C4-2B (cell line): ENCODE data around the gene PFN3.

ENCODE experiments used
- ZFX ChIP-seq: fragments of 450-650 bp; IDR thresholded peaks from 2 replicates; pipeline ENCODE4 v1.6.1; 2017
- TF ChIP-seq, protein P1 (sequence below): fragments of 450-650 bp; conservative IDR thresholded peaks from 2 replicates; pipeline ENCODE4 v1.5.1; 2017; ENCODE audit warnings: mild to moderate bottlenecking

DNA sequence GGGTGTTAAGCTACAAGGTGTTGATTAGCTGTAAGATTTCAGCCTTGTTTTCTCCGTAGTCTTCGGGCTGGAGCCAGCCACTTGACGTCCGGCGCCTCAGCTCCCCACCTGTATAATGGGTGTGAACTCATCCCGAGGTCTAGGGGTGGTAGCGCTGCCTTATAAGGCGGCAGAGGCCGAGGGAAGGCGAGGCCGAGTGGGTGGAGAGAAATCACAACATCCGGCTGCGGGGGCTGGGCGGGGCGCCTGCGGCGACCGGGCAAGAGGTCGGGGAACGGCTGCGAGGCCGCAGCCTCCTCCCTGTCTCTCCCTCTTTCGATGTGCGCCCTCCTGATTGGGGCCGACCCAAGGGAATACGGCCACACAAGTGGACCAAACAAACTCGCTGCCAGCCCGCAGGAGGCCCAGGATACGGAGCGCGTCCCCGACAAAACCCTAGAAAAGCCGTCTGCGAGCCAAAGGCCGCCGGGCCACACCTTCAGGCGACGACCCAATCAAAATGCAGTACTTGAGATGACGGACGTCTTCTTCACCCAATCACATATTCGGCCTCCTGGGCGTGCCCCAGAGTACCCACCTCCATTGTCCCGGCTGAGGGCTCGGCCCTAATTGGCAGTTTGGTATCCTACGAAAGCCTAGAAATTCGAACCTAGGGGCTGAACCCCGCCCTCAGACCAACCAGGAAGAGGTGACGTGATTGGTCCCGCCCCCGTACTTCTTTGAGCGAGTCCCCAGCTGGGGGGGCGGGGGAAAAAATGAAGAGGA, 25.5 kb upstream of the PFN3 start:
- TF ChIP-seq ZFX = no peak
- TF ChIP-seq, protein P1, sequence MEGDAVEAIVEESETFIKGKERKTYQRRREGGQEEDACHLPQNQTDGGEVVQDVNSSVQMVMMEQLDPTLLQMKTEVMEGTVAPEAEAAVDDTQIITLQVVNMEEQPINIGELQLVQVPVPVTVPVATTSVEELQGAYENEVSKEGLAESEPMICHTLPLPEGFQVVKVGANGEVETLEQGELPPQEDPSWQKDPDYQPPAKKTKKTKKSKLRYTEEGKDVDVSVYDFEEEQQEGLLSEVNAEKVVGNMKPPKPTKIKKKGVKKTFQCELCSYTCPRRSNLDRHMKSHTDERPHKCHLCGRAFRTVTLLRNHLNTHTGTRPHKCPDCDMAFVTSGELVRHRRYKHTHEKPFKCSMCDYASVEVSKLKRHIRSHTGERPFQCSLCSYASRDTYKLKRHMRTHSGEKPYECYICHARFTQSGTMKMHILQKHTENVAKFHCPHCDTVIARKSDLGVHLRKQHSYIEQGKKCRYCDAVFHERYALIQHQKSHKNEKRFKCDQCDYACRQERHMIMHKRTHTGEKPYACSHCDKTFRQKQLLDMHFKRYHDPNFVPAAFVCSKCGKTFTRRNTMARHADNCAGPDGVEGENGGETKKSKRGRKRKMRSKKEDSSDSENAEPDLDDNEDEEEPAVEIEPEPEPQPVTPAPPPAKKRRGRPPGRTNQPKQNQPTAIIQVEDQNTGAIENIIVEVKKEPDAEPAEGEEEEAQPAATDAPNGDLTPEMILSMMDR = no peak
